HEK293 (cell line): ENCODE measurements around the gene SNRNP40.

Source experiments
- CTCF ChIA-PET: fragments of 350-600 bp; formaldehyde crosslinking; extraction: SDS; loops from one replicate; lab custom pipeline; 2021; ENCODE audit warnings: antibody characterized with exemption; lab: Yijun Ruan, JAX
- POLR2A ChIA-PET: fragments of 300-600 bp; formaldehyde crosslinking; extraction: SDS; loops from one replicate; lab custom pipeline; 2020; ENCODE audit warnings: antibody characterized with exemption, inconsistent platforms; lab: Yijun Ruan, JAX
- H3K27ac ChIP-seq: fragments of 200-500 bp; sonication (Bioruptor generic); 2 replicates; pipeline ENCODE4 v1.5.1; 2014; ENCODE audit warnings: low read depth, low read length, control low read depth, inconsistent platforms; ENCODE audit errors: extremely low read depth
- H3K36me3 ChIP-seq, 2 experiments: fragments of 200-500 bp in 1 of 2; sonication (Bioruptor generic) in 1 of 2; 1 replicate in 1 of 2; 2 replicates in 1 of 2; pipeline ENCODE4 v1.5.1; 2014 to 2017; ENCODE audit warnings: inconsistent platforms in 2 of 2, low read length in 2 of 2; ENCODE audit not compliant: control insufficient read depth in 2 of 2, insufficient read depth in 1 of 2
- H3K4me1 ChIP-seq: fragments of 200-500 bp; sonication (Bioruptor generic); 2 replicates; pipeline ENCODE4 v1.5.1; 2014; ENCODE audit warnings: mild to moderate bottlenecking, low read length, inconsistent platforms; ENCODE audit not compliant: control insufficient read depth, insufficient read depth
- H3K4me3 ChIP-seq: 2 replicates; pipeline ENCODE4 v1.5.1; 2011; ENCODE audit warnings: low read depth, mild to moderate bottlenecking, control low read depth, low read length, moderate library complexity
- H3K9me3 ChIP-seq: fragments of 200-500 bp; sonication (Bioruptor generic); 2 replicates; pipeline ENCODE4 v1.5.1; 2014; ENCODE audit warnings: low read depth, low read length, inconsistent platforms; ENCODE audit not compliant: control insufficient read depth, insufficient read depth
- ATF2 ChIP-seq: fragments of 450-650 bp; formaldehyde crosslinking; IDR thresholded peaks from 2 replicates; pipeline ENCODE4 v1.5.1; 2016; ENCODE audit warnings: missing biosample characterization, missing genetic modification characterization, low read depth
- BCL11B ChIP-seq: fragments of 450-650 bp; formaldehyde crosslinking; IDR thresholded peaks from 2 replicates; pipeline ENCODE4 v1.5.1; 2016; ENCODE audit warnings: low read depth, missing biosample characterization, missing genetic modification characterization
- FEZF1 ChIP-seq: fragments of 450-650 bp; formaldehyde crosslinking; IDR thresholded peaks from 2 replicates; pipeline ENCODE4 v1.5.1; 2016; ENCODE audit warnings: missing biosample characterization, missing genetic modification characterization
- KLF10 ChIP-seq: fragments of 450-650 bp; IDR thresholded peaks from 2 replicates; pipeline ENCODE4 v1.5.1; 2018; ENCODE audit warnings: missing biosample characterization, mild to moderate bottlenecking, missing genetic modification characterization
- ZBTB21 ChIP-seq: fragments of 450-650 bp; formaldehyde crosslinking; IDR thresholded peaks from 2 replicates; pipeline ENCODE4 v1.5.1; 2017; ENCODE audit warnings: missing biosample characterization, missing genetic modification characterization
- ZFP69B ChIP-seq: fragments of 450-650 bp; formaldehyde crosslinking; IDR thresholded peaks from 2 replicates; pipeline ENCODE4 v1.5.1; 2016; ENCODE audit warnings: missing biosample characterization, missing genetic modification characterization
- ZNF133 ChIP-seq: fragments of 450-650 bp; formaldehyde crosslinking; IDR thresholded peaks from 2 replicates; pipeline ENCODE4 v1.5.1; 2016; ENCODE audit warnings: missing biosample characterization, missing genetic modification characterization
- ZNF18 ChIP-seq: fragments of 450-650 bp; formaldehyde crosslinking; IDR thresholded peaks from 2 replicates; pipeline ENCODE4 v1.5.1; 2016; ENCODE audit warnings: missing biosample characterization, missing genetic modification characterization
- ZNF214 ChIP-seq: fragments of 450-650 bp; formaldehyde crosslinking; IDR thresholded peaks from 2 replicates; pipeline ENCODE4 v1.5.1; 2017; ENCODE audit warnings: missing biosample characterization, mild to moderate bottlenecking, missing genetic modification characterization, borderline replicate concordance
- ZNF37A ChIP-seq: fragments of 450-650 bp; IDR thresholded peaks from 2 replicates; pipeline ENCODE4 v1.5.1; 2018; ENCODE audit warnings: missing biosample characterization, missing genetic modification characterization
- ZNF394 ChIP-seq: fragments of 450-650 bp; formaldehyde crosslinking; IDR thresholded peaks from 2 replicates; pipeline ENCODE4 v1.5.1; 2016; ENCODE audit warnings: missing biosample characterization, missing genetic modification characterization, mild to moderate bottlenecking, moderate library complexity, borderline replicate concordance
- ZNF433 ChIP-seq: fragments of 450-650 bp; formaldehyde crosslinking; IDR thresholded peaks from 2 replicates; pipeline ENCODE4 v1.5.1; 2016; ENCODE audit warnings: missing biosample characterization, missing genetic modification characterization, low read depth
- ZNF501 ChIP-seq: fragments of 450-650 bp; formaldehyde crosslinking; IDR thresholded peaks from 2 replicates; pipeline ENCODE4 v1.5.1; 2016; ENCODE audit warnings: missing biosample characterization, missing genetic modification characterization
- ZNF510 ChIP-seq: fragments of 450-650 bp; formaldehyde crosslinking; IDR thresholded peaks from 2 replicates; pipeline ENCODE4 v1.5.1; 2018; ENCODE audit warnings: mild to moderate bottlenecking, missing genetic modification characterization, missing biosample characterization; ENCODE audit not compliant: insufficient replicate concordance
- ZNF548 ChIP-seq: fragments of 450-650 bp; formaldehyde crosslinking; IDR thresholded peaks from 2 replicates; pipeline ENCODE4 v1.5.1; 2016; ENCODE audit warnings: missing biosample characterization, missing genetic modification characterization
- ZNF555 ChIP-seq: fragments of 450-650 bp; formaldehyde crosslinking; conservative IDR thresholded peaks from 2 replicates; pipeline ENCODE4 v1.5.1; 2017; ENCODE audit warnings: missing biosample characterization, mild to moderate bottlenecking, missing genetic modification characterization, inconsistent platforms
- ZNF629 ChIP-seq: fragments of 450-650 bp; formaldehyde crosslinking; IDR thresholded peaks from 2 replicates; pipeline ENCODE4 v1.5.1; 2017; ENCODE audit warnings: missing biosample characterization, missing genetic modification characterization
- ZNF692 ChIP-seq: fragments of 450-650 bp; formaldehyde crosslinking; IDR thresholded peaks from 2 replicates; pipeline ENCODE4 v1.5.1; 2016; ENCODE audit warnings: missing biosample characterization, missing genetic modification characterization
- ZNF785 ChIP-seq: fragments of 450-650 bp; formaldehyde crosslinking; IDR thresholded peaks from 2 replicates; pipeline ENCODE4 v1.5.1; 2016; ENCODE audit warnings: missing biosample characterization, missing genetic modification characterization
- ZSCAN30 ChIP-seq: fragments of 450-650 bp; IDR thresholded peaks from 2 replicates; pipeline ENCODE4 v1.5.1; 2018; ENCODE audit warnings: missing biosample characterization, mild to moderate bottlenecking, missing genetic modification characterization, moderate library complexity
- ZXDB ChIP-seq: fragments of 450-650 bp; formaldehyde crosslinking; IDR thresholded peaks from 2 replicates; pipeline ENCODE4 v1.5.1; 2016; ENCODE audit warnings: missing biosample characterization, missing genetic modification characterization

Gene SNRNP40

GRCh38 chr1:31310198-31310597 is 13.6 kb upstream of the SNRNP40 start:
- H3K27ac ChIP-seq = no peak overlapping the region
- ChIA-PET POLR2A (interaction anchor here (0.9 kb wide), 1 partner anchor 13 kb away, joined by 3 read pairs; the partner anchor contains the start of genes SNRNP40 and ZCCHC17), CTCF (interaction anchor here (0.7 kb wide), 1 partner anchor 51 kb away, joined by 4 read pairs; no protein-coding TSS in a partner anchor)
- H3K36me3 ChIP-seq = peaks cover 26 to 66% of the 10 kb centered on the region in 2 experiments
- TF ChIP-seq ZNF548 (tag by site-specific recombination) (no peak), ZNF433 (no peak), ZNF692 (tag by site-specific recombination) (no peak), ZBTB21 (no peak), ZNF18 (tag by site-specific recombination) (no peak), BCL11B (tag by site-specific recombination) (no peak)
- 0 out of 2 replicates have a peak, but pooled peaks cover 2% of the 10 kb centered on the region for H3K4me1 ChIP-seq
- H3K9me3 ChIP-seq = no peaks in the 10 kb centered on the region
- no peak overlapping the region for H3K4me3 ChIP-seq

- no peak overlapping the region for H3K27ac ChIP-seq
- TF ChIP-seq ZSCAN30 (tag by site-specific recombination) = no peak
- no peak for TF ChIP-seq ZNF501 (tag by site-specific recombination)
- no peak for TF ChIP-seq ZNF133 (tag by site-specific recombination)
- TF ChIP-seq ZNF629 = no peak
- TF ChIP-seq ZXDB (tag by site-specific recombination) = no peak
- TF ChIP-seq ZNF510 (tag by site-specific recombination) = no peak
- no peak for TF ChIP-seq KLF10 (tag by site-specific recombination)
- TF ChIP-seq FEZF1 (tag by site-specific recombination) = no peak
- TF ChIP-seq ATF2 (tag by site-specific recombination) = no peak
- TF ChIP-seq ZFP69B (tag by site-specific recombination) = no peak
- TF ChIP-seq ZNF394 (tag by site-specific recombination) = no peak
- no peak for TF ChIP-seq ZNF555 (tag by site-specific recombination)
- TF ChIP-seq ZNF785 (tag by site-specific recombination) = no peak
- TF ChIP-seq ZNF214 (tag by site-specific recombination) = no peak
- TF ChIP-seq ZNF37A (tag by site-specific recombination) = no peak
- TF ChIP-seq, all 188 proteins: peak for 0
- Histone ChIP-seq H3K36me3 (peaks cover 10 to 47% of the 10 kb centered on the region in 2 experiments), H3K9me3 (no peaks in the 10 kb centered on the region), H3K4me3 (no peak overlapping the region), H3K4me1 (0 out of 2 replicates have a peak, but pooled peaks cover 2% of the 10 kb centered on the region)
- ChIA-PET POLR2A (interaction anchor here (3.8 kb wide), 1 partner anchor 11 kb away, joined by 19 read pairs; the partner anchor contains the start of genes SNRNP40 and ZCCHC17), CTCF (interaction anchor here (1.0 to 1.4 kb wide), 3 partner anchors 11 to 123 kb away, joined by 3 to 6 read pairs (median 3); partner anchors contain the start of genes SNRNP40 and ZCCHC17)
Measured at GRCh38 chr1:31308036-31308435, 11.4 kb upstream of the SNRNP40 start.
